Panc1 (cell line): ENCODE data around the gene SPPL2C. TPM values are rescaled to one million over a fixed set of nuclear protein-coding genes. Genes with fewer than 3 reads are reported as not detected.

Source experiments
- ATAC-seq: fragments of 200-7000 bp; cut with Tn5 transposase; 2 replicates; pipeline ENCODE4 v1.9.1; 2020; ENCODE audit warnings: mild to moderate bottlenecking, moderate library complexity
- BruUV-seq: library from RNA; stranded (reverse); fragments of 400-500 nt; replicated peaks from 2 replicates; lab custom pipeline; 2021; lab: Mats Ljungman, UMichigan
- CTCF ChIA-PET: fragments of 300-600 bp; sonication (Branson Sonifier 250); formaldehyde crosslinking; loops from one replicate; lab custom pipeline; 2022; ENCODE audit warnings: antibody characterized with exemption; lab: Charles Lee
- POLR2A ChIA-PET: fragments of 300-600 bp; sonication (Branson Sonifier 250); formaldehyde crosslinking; loops from one replicate; lab custom pipeline; 2022; ENCODE audit warnings: antibody characterized with exemption; lab: Charles Lee
- DNase-seq: peaks from one replicate; pipeline ENCODE4 v3.0.0-alpha.2; 2010; ENCODE audit warnings: low read depth, low spot score
- H3K27ac ChIP-seq: 2 replicates; pipeline ENCODE4 v1.5.1; 2011; ENCODE audit warnings: mild to moderate bottlenecking, low read length, inconsistent platforms
- H3K27me3 ChIP-seq: fragments of 200-500 bp; sonication (Bioruptor generic); 2 replicates; pipeline ENCODE4 v1.6.0; 2014; ENCODE audit warnings: low read length, inconsistent platforms; ENCODE audit not compliant: control insufficient read depth, insufficient read depth
- H3K36me3 ChIP-seq: fragments of 200-500 bp; sonication (Bioruptor generic); 2 replicates; pipeline ENCODE4 v1.5.1; 2014; ENCODE audit warnings: inconsistent platforms, mild to moderate bottlenecking, low read length, moderate library complexity; ENCODE audit not compliant: control insufficient read depth, insufficient read depth
- H3K4me1 ChIP-seq: 2 replicates; pipeline ENCODE4 v1.5.1; 2011; ENCODE audit warnings: inconsistent platforms, mild to moderate bottlenecking, low read length, moderate library complexity; ENCODE audit not compliant: control insufficient read depth, insufficient read depth
- H3K4me3 ChIP-seq, 2 experiments: 2 replicates each; pipeline ENCODE4 v1.5.1; 2011 to 2012; ENCODE audit warnings: low read depth in 2 of 2, low read length in 2 of 2, mild to moderate bottlenecking in 2 of 2, inconsistent platforms in 1 of 2, moderate library complexity in 1 of 2
- H3K9me3 ChIP-seq: fragments of 200-500 bp; sonication (Bioruptor generic); 2 replicates; pipeline ENCODE4 v1.5.1; 2014; ENCODE audit warnings: low read depth, mild to moderate bottlenecking, inconsistent platforms, low read length, moderate library complexity; ENCODE audit not compliant: control insufficient read depth, insufficient read depth
- POLR2AphosphoS5 ChIP-seq: IDR thresholded peaks from 2 replicates; pipeline ENCODE4 v1.6.1; 2012; ENCODE audit warnings: mild to moderate bottlenecking, low read depth, low read length, moderate library complexity
- SIN3A ChIP-seq: IDR thresholded peaks from 2 replicates; pipeline ENCODE4 v1.6.1; 2012; ENCODE audit warnings: low read depth, mild to moderate bottlenecking, low read length, moderate library complexity, borderline replicate concordance; ENCODE audit not compliant: insufficient read depth
- TCF7L2 ChIP-seq: IDR thresholded peaks from 2 replicates; pipeline ENCODE4 v1.6.1; 2011; ENCODE audit warnings: mild to moderate bottlenecking, low read depth, low read length, inconsistent platforms
- in situ Hi-C: cut with HindIII; loops from 2 replicates; pipeline ENCODE4 v1.10.0; 2016; ENCODE audit warnings: low sequenced_read_pairs, low pct_unique_long_range_greater_than_20kb
- intact Hi-C: fragments of 100-400 bp; cut with micrococcal nuclease; formaldehyde crosslinking; loops from one replicate; pipeline ENCODE4 v1.10.0; 2022; ENCODE audit not compliant: unreplicated experiment
- total RNA-seq: library from RNA; stranded (reverse); gene quantifications from one replicate; pipeline ENCODE4 v1.2.1, GENCODE V29; 2021; ENCODE audit not compliant: unreplicated experiment
- TF ChIP-seq, protein P1 (sequence below), 2 experiments: IDR thresholded peaks; 2 replicates each; pipeline ENCODE4 v1.6.1; 2011 to 2012; ENCODE audit warnings: low read depth in 2 of 2, control low read depth in 1 of 2, low read length in 1 of 2, mild to moderate bottlenecking in 1 of 2, moderate library complexity in 1 of 2; ENCODE audit not compliant: insufficient read depth in 1 of 2
- TF ChIP-seq, protein P2 (sequence below): fragments of 450-650 bp; IDR thresholded peaks from 2 replicates; pipeline ENCODE4 v1.5.1; 2017; ENCODE audit warnings: mild to moderate bottlenecking

Gene SPPL2C
- total RNA-seq, 1 experiment from 2014 or later: not detected

DNA sequence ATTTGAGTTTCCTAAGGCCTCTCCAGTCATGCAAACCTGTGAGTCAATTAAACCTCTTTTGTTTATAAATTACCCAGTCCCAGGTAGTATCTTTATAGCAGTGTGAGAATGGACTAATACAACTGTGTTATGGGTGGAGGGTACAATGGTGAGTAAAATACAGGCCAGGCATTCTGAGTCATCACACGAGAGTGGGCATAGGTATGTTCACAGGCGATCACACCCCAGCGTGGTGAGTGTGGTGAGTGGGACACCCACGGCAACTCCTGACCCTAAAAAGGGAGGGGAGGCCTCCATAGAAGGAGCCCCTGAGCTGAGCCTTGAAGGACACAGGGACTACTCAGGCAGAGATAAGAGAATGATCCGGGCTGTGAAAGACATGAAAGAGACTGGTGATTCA lies 27.0 kb downstream of the SPPL2C start:
- peaks cover 2% of the 10 kb centered on the region; the same call in 1 of the 2 replicates for H3K27me3 ChIP-seq
- ATAC-seq (no peak), DNase-seq (no peak)
- H3K27ac ChIP-seq: no peak overlapping the region
- H3K4me3 ChIP-seq: no peak overlapping the region
- no peaks in the 10 kb centered on the region for H3K9me3 ChIP-seq
- no peaks in the 10 kb centered on the region for H3K36me3 ChIP-seq
- TF ChIP-seq SIN3A: no peak
- no peak for TF ChIP-seq TCF7L2
- TF ChIP-seq POLR2AphosphoS5: no peak
- TF ChIP-seq, protein P1, sequence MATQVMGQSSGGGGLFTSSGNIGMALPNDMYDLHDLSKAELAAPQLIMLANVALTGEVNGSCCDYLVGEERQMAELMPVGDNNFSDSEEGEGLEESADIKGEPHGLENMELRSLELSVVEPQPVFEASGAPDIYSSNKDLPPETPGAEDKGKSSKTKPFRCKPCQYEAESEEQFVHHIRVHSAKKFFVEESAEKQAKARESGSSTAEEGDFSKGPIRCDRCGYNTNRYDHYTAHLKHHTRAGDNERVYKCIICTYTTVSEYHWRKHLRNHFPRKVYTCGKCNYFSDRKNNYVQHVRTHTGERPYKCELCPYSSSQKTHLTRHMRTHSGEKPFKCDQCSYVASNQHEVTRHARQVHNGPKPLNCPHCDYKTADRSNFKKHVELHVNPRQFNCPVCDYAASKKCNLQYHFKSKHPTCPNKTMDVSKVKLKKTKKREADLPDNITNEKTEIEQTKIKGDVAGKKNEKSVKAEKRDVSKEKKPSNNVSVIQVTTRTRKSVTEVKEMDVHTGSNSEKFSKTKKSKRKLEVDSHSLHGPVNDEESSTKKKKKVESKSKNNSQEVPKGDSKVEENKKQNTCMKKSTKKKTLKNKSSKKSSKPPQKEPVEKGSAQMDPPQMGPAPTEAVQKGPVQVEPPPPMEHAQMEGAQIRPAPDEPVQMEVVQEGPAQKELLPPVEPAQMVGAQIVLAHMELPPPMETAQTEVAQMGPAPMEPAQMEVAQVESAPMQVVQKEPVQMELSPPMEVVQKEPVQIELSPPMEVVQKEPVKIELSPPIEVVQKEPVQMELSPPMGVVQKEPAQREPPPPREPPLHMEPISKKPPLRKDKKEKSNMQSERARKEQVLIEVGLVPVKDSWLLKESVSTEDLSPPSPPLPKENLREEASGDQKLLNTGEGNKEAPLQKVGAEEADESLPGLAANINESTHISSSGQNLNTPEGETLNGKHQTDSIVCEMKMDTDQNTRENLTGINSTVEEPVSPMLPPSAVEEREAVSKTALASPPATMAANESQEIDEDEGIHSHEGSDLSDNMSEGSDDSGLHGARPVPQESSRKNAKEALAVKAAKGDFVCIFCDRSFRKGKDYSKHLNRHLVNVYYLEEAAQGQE (IDR thresholded peaks at IDR 0.05; ENCODE audit: insufficient read depth in 1 of 2, low read depth in 2 of 2, low read length in 1 of 2): no peak
- TF ChIP-seq, protein P2, sequence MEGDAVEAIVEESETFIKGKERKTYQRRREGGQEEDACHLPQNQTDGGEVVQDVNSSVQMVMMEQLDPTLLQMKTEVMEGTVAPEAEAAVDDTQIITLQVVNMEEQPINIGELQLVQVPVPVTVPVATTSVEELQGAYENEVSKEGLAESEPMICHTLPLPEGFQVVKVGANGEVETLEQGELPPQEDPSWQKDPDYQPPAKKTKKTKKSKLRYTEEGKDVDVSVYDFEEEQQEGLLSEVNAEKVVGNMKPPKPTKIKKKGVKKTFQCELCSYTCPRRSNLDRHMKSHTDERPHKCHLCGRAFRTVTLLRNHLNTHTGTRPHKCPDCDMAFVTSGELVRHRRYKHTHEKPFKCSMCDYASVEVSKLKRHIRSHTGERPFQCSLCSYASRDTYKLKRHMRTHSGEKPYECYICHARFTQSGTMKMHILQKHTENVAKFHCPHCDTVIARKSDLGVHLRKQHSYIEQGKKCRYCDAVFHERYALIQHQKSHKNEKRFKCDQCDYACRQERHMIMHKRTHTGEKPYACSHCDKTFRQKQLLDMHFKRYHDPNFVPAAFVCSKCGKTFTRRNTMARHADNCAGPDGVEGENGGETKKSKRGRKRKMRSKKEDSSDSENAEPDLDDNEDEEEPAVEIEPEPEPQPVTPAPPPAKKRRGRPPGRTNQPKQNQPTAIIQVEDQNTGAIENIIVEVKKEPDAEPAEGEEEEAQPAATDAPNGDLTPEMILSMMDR: no peak
- POLR2A ChIA-PET: no interaction called here
- intact Hi-C loops: no loop called here
- in situ Hi-C loops: no loop called here
- no TSS peak for BruUV-seq
- no peaks in the 10 kb centered on the region for H3K4me1 ChIP-seq
- CTCF ChIA-PET: no interaction called here

DNA sequence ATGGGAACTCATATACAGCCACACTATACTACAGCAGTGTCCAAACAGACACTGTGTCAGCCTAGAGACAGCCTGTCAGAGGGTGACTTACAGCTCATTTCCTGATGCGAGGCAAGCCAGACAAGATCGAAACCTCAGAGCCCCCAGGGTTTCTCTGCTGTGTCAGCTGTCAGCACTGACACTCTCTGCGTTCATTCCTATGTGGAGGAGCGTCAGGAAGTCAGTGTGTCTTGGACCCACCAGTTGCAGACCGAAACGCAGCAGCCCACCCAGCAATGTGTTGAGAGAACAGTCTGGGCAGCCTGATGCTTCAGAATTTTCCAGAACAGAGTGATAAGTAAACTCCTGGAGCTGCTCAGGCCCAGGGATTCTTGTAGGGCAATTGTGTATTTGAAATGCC lies 29.0 kb downstream of the SPPL2C start:
- ChIA-PET CTCF (no interaction called here), POLR2A (no interaction called here)
- Histone ChIP-seq H3K9me3 (no peaks in the 10 kb centered on the region), H3K36me3 (no peaks in the 10 kb centered on the region), H3K4me3 (no peak overlapping the region), H3K27ac (no peak overlapping the region), H3K4me1 (no peaks in the 10 kb centered on the region), H3K27me3 (peaks cover 2% of the 10 kb centered on the region; the same call in 1 of the 2 replicates)
- no peak for TF ChIP-seq TCF7L2
- TF ChIP-seq, protein P1 (IDR thresholded peaks at IDR 0.05; ENCODE audit: insufficient read depth in 1 of 2, low read depth in 2 of 2, low read length in 1 of 2): no peak
- TF ChIP-seq, protein P2: no peak
- TF ChIP-seq POLR2AphosphoS5: no peak
- TF ChIP-seq SIN3A: no peak
- in situ Hi-C loops: no loop called here
- ATAC-seq (no peak), DNase-seq (no peak)
- BruUV-seq: no TSS peak
- intact Hi-C loops: no loop called here
